Endodermal cell (in vitro differentiated cells): ENCODE results near the gene TNFRSF1B. TPM values are rescaled to one million over a fixed set of nuclear protein-coding genes. Genes with fewer than 3 reads are reported as not detected.

Source experiments
- DNase-seq: peaks from one replicate; pipeline ENCODE4 v3.0.0-alpha.2; 2017
- H3K27ac ChIP-seq: 2 replicates; pipeline ENCODE4 v1.5.1; 2013; ENCODE audit warnings: mild to moderate bottlenecking, low read depth, low read length, moderate library complexity
- H3K27me3 ChIP-seq: 2 replicates; pipeline ENCODE4 v1.6.1; 2013; ENCODE audit warnings: mild to moderate bottlenecking, low read length, moderate library complexity; ENCODE audit not compliant: insufficient read depth, control insufficient read depth, poor library complexity, severe bottlenecking
- H3K36me3 ChIP-seq: 2 replicates; pipeline ENCODE4 v1.7.0; 2013; ENCODE audit warnings: mild to moderate bottlenecking, low read length, moderate library complexity; ENCODE audit not compliant: control insufficient read depth, insufficient read depth
- H3K4me1 ChIP-seq: one replicate; pipeline ENCODE4 v1.7.0; 2013; ENCODE audit warnings: low read length; ENCODE audit not compliant: control insufficient read depth, insufficient read depth
- H3K4me3 ChIP-seq: 2 replicates; pipeline ENCODE4 v1.5.1; 2013; ENCODE audit warnings: mild to moderate bottlenecking, low read length, moderate library complexity
- H3K9ac ChIP-seq: 2 replicates; pipeline ENCODE4 v1.6.1; 2013; ENCODE audit warnings: mild to moderate bottlenecking, low read length, moderate library complexity; ENCODE audit not compliant: poor library complexity, severe bottlenecking; ENCODE audit errors: extremely low read depth
- H3K9me3 ChIP-seq: 2 replicates; pipeline ENCODE4 v1.6.1; 2013; ENCODE audit warnings: mild to moderate bottlenecking, low read length, moderate library complexity; ENCODE audit not compliant: control insufficient read depth
- H3K27ac Mint-ChIP-seq: 2 replicates; pipeline ENCODE4 v1.8.0; 2020; ENCODE audit warnings: mixed read lengths
- H3K27me3 Mint-ChIP-seq: 2 replicates; pipeline ENCODE4 v1.8.0; 2021; ENCODE audit warnings: mild to moderate bottlenecking, mixed read lengths; ENCODE audit not compliant: insufficient read depth
- H3K36me3 Mint-ChIP-seq: 2 replicates; pipeline ENCODE4 v1.8.0; 2020; ENCODE audit warnings: low read depth, mixed read lengths
- H3K4me1 Mint-ChIP-seq: 2 replicates; pipeline ENCODE4 v1.8.0; 2020; ENCODE audit warnings: mixed read lengths
- H3K4me3 Mint-ChIP-seq: 2 replicates; pipeline ENCODE4 v1.8.0; 2020; ENCODE audit warnings: mild to moderate bottlenecking, moderate library complexity, mixed read lengths
- H3K9me3 Mint-ChIP-seq: 2 replicates; pipeline ENCODE4 v1.8.0; 2020; ENCODE audit warnings: mild to moderate bottlenecking, mixed read lengths
- CTCF ChIP-seq: fragments of 200-600 bp; sonication (generic); conservative IDR thresholded peaks from 2 replicates; pipeline ENCODE4 v1.5.0; 2021; ENCODE audit warnings: antibody characterized with exemption, mild to moderate bottlenecking
- WGBS, 2 experiments: methylation state at CpG; one replicate each; pipeline versions ENCODE4 v1.1.5 to v1.1.7; 2013; ENCODE audit warnings: missing lambda C conversion rate in 2 of 2, mixed read lengths in 1 of 2; ENCODE audit not compliant: insufficient coverage in 1 of 2, insufficient read length in 1 of 2; 5-methylcytosine and 5-hydroxymethylcytosine counted together
- total RNA-seq, 2 donors: library from RNA; stranded (reverse); fragmentation: NEBNext Ultra II Directional in 1 of 2; extraction: Animal tissue kit (Norgen Biotek cat#: 25700) in 1 of 2; gene quantifications; 2 replicates in 1 of 2; 3 replicates in 1 of 2; pipeline ENCODE4 v1.2.1, GENCODE V29; 2021

TNFRSF1B gene
- total RNA-seq, 2 donors from 2014 or later = 0.24 to 0.40 TPM

GRCh38 chr1:12142141-12142823 is 24.5 kb upstream of the TNFRSF1B start:
- no peak for TF ChIP-seq CTCF
- no peak overlapping the region for H3K27ac ChIP-seq
- no peak overlapping the region for H3K9ac ChIP-seq
- DNase-seq = no peak
- H3K4me1 ChIP-seq = no peaks in the 10 kb centered on the region
- Mint-ChIP-seq H3K9me3 (no peaks in the 10 kb centered on the region), H3K36me3 (no peaks in the 10 kb centered on the region), H3K4me3 (no peak overlapping the region), H3K4me1 (peaks cover 11% of the 10 kb centered on the region), H3K27ac (no peak overlapping the region), H3K27me3 (no peaks in the 10 kb centered on the region)
- H3K4me3 ChIP-seq = no peak overlapping the region
- H3K27me3 ChIP-seq = no peaks in the 10 kb centered on the region
- 85 to 100% methylated on average over 5 to 18 of the region's 18 CpGs for WGBS, 2 experiments
- H3K9me3 ChIP-seq = no peaks in the 10 kb centered on the region
- no peaks in the 10 kb centered on the region for H3K36me3 ChIP-seq

- no peak for TF ChIP-seq CTCF
- DNase-seq = no peak
- H3K4me1 ChIP-seq = no peaks in the 10 kb centered on the region
- Mint-ChIP-seq H3K9me3 (no peaks in the 10 kb centered on the region), H3K4me3 (no peak overlapping the region), H3K4me1 (peaks cover 11% of the 10 kb centered on the region), H3K27me3 (no peaks in the 10 kb centered on the region), H3K27ac (no peak overlapping the region), H3K36me3 (no peaks in the 10 kb centered on the region)
- no peaks in the 10 kb centered on the region for H3K9me3 ChIP-seq
- no peak overlapping the region for H3K4me3 ChIP-seq
- H3K9ac ChIP-seq = no peak overlapping the region
- no peaks in the 10 kb centered on the region for H3K36me3 ChIP-seq
- H3K27ac ChIP-seq = no peak overlapping the region
- 88 to 93% methylated on average over 11 to 21 of the region's 21 CpGs for WGBS, 2 experiments
- no peaks in the 10 kb centered on the region for H3K27me3 ChIP-seq
Observed at GRCh38 chr1:12142891-12143630, 23.7 kb upstream of the TNFRSF1B start.

GRCh38 chr1:12143631-12144155 is 23.1 kb upstream of the TNFRSF1B start:
- no peak for DNase-seq
- Histone ChIP-seq H3K4me3 (no peak overlapping the region), H3K9ac (no peak overlapping the region), H3K4me1 (no peaks in the 10 kb centered on the region), H3K36me3 (no peaks in the 10 kb centered on the region), H3K9me3 (no peaks in the 10 kb centered on the region), H3K27me3 (no peaks in the 10 kb centered on the region), H3K27ac (no peak overlapping the region)
- no peak overlapping the region for H3K4me3 Mint-ChIP-seq
- H3K36me3 Mint-ChIP-seq = no peaks in the 10 kb centered on the region
- TF ChIP-seq CTCF = no peak
- no peaks in the 10 kb centered on the region for H3K27me3 Mint-ChIP-seq
- WGBS, 2 experiments = 93 to 95% methylated on average over 15 to 17 of the region's 17 CpGs
- H3K27ac Mint-ChIP-seq = no peak overlapping the region
- no peaks in the 10 kb centered on the region for H3K9me3 Mint-ChIP-seq
- H3K4me1 Mint-ChIP-seq = peaks cover 11% of the 10 kb centered on the region
